Measurements from ENCODE around the gene DEFB113.

DEFB113 gene

GRCh38 chr6:49995278-49995677, 25.9 kb upstream of the DEFB113 start:
- H3K9me3 ChIP-seq (ENCODE audit: insufficient read depth, low read depth, low read length) = no peaks in the 10 kb centered on the region
- no peaks in the 10 kb centered on the region for H3K4me1 ChIP-seq (ENCODE audit: insufficient read depth, low read length, poor library complexity, severe bottlenecking)
- H3K27me3 ChIP-seq (ENCODE audit: insufficient read depth, low read length, poor library complexity, severe bottlenecking) = no peaks in the 10 kb centered on the region
- H4K20me1 ChIP-seq (ENCODE audit: insufficient read depth, low read length, poor library complexity, severe bottlenecking) = no peaks in the 10 kb centered on the region
- no peaks in the 10 kb centered on the region for H3K36me3 ChIP-seq (ENCODE audit: insufficient read depth, low read length)
- TF ChIP-seq CTCF (conservative IDR thresholded peaks at IDR 0.05; ENCODE audit: low read length) = no peak
- TF ChIP-seq EZH2phosphoT487 (IDR thresholded peaks at IDR 0.05; ENCODE audit: borderline replicate concordance) = no peak
- H3F3A ChIP-seq (ENCODE audit: low read depth) = no peaks in the 10 kb centered on the region
- H3K79me2 ChIP-seq (ENCODE audit: insufficient read depth, low read length) = no peaks in the 10 kb centered on the region
- no peak overlapping the region for H3K4me3 ChIP-seq (ENCODE audit: low read length, poor library complexity, severe bottlenecking)
- no peak overlapping the region for H3K4me2 ChIP-seq (ENCODE audit: low read depth, low read length, poor library complexity, severe bottlenecking)
- H3K9ac ChIP-seq (ENCODE audit: low read depth, low read length, poor library complexity, severe bottlenecking) = no peak overlapping the region
- H2AFZ ChIP-seq (ENCODE audit: low read length) = no peak overlapping the region
- no peaks in the 10 kb centered on the region for H3K9me2 ChIP-seq (replicated peaks; ENCODE audit: low read depth, low read length)

- Histone ChIP-seq H3F3A (ENCODE audit: low read depth) (no peaks in the 10 kb centered on the region), H2AFZ (ENCODE audit: low read length) (no peak overlapping the region), H3K36me3 (ENCODE audit: insufficient read depth, low read length) (no peaks in the 10 kb centered on the region), H4K20me1 (ENCODE audit: insufficient read depth, low read length, poor library complexity, severe bottlenecking) (no peaks in the 10 kb centered on the region), H3K9ac (ENCODE audit: low read depth, low read length, poor library complexity, severe bottlenecking) (no peak overlapping the region), H3K4me3 (ENCODE audit: low read length, poor library complexity, severe bottlenecking) (no peak overlapping the region), H3K4me2 (ENCODE audit: low read depth, low read length, poor library complexity, severe bottlenecking) (no peak overlapping the region), H3K9me2 (replicated peaks; ENCODE audit: low read depth, low read length) (no peaks in the 10 kb centered on the region), H3K27me3 (ENCODE audit: insufficient read depth, low read length, poor library complexity, severe bottlenecking) (no peaks in the 10 kb centered on the region), H3K9me3 (ENCODE audit: insufficient read depth, low read depth, low read length) (no peaks in the 10 kb centered on the region; the same call in 1 of the 2 replicates), H3K4me1 (ENCODE audit: insufficient read depth, low read length, poor library complexity, severe bottlenecking) (no peaks in the 10 kb centered on the region), H3K79me2 (ENCODE audit: insufficient read depth, low read length) (no peaks in the 10 kb centered on the region)
- no peak for TF ChIP-seq CTCF (conservative IDR thresholded peaks at IDR 0.05; ENCODE audit: low read length)
- TF ChIP-seq EZH2phosphoT487 (IDR thresholded peaks at IDR 0.05; ENCODE audit: borderline replicate concordance) = no peak
Measured at GRCh38 chr6:49988900-49989299, 19.5 kb upstream of the DEFB113 start.

- Histone ChIP-seq H3K79me2 (ENCODE audit: insufficient read depth, low read length) (no peaks in the 10 kb centered on the region), H4K20me1 (ENCODE audit: insufficient read depth, low read length, poor library complexity, severe bottlenecking) (no peaks in the 10 kb centered on the region), H3K4me3 (ENCODE audit: low read length, poor library complexity, severe bottlenecking) (no peak overlapping the region), H3K27me3 (ENCODE audit: insufficient read depth, low read length, poor library complexity, severe bottlenecking) (no peaks in the 10 kb centered on the region), H3K9me3 (ENCODE audit: insufficient read depth, low read depth, low read length) (no peaks in the 10 kb centered on the region; the same call in 1 of the 2 replicates), H3K9ac (ENCODE audit: low read depth, low read length, poor library complexity, severe bottlenecking) (no peak overlapping the region), H3K9me2 (replicated peaks; ENCODE audit: low read depth, low read length) (no peaks in the 10 kb centered on the region), H2AFZ (ENCODE audit: low read length) (no peak overlapping the region), H3K4me1 (ENCODE audit: insufficient read depth, low read length, poor library complexity, severe bottlenecking) (no peaks in the 10 kb centered on the region), H3F3A (ENCODE audit: low read depth) (no peaks in the 10 kb centered on the region), H3K36me3 (ENCODE audit: insufficient read depth, low read length) (no peaks in the 10 kb centered on the region), H3K4me2 (ENCODE audit: low read depth, low read length, poor library complexity, severe bottlenecking) (no peak overlapping the region)
- TF ChIP-seq CTCF (conservative IDR thresholded peaks at IDR 0.05; ENCODE audit: low read length) = no peak
Measured at GRCh38 chr6:49987749-49988148, 18.3 kb upstream of the DEFB113 start.

All from Loucy (cell line).